Right lobe of liver (tissue), 6 donors: ENCODE data around the gene CTAG1B. TPM values are rescaled to one million over a fixed set of nuclear protein-coding genes. Genes with fewer than 3 reads are reported as not detected.
"Not testable (repeated sequence)": the region's sequence is repeated elsewhere in the genome, so short reads cannot be mapped to it uniquely, and the experiment has no call there.

Experiments used
- ATAC-seq, 4 donors: fragments of 200-7000 bp; cut with Tn5 transposase; one replicate each; pipeline ENCODE4 v1.9.1; 2020; ENCODE audit warnings: mild to moderate bottlenecking in 4 of 4, moderate library complexity in 4 of 4
- DNase-seq, 3 donors: peaks; one replicate each; pipeline ENCODE4 v3.0.0-alpha.2; 2020
- H3K27ac ChIP-seq, 3 donors: fragments of 200-600 bp; one replicate each; pipeline ENCODE4 v1.8.0; 2022
- H3K27me3 ChIP-seq, 2 donors: fragments of 200-600 bp; one replicate each; pipeline ENCODE4 v1.8.0; 2022
- H3K36me3 ChIP-seq, 4 donors: fragments of 200-600 bp; sonication (generic) in 1 of 4; one replicate each; pipeline versions ENCODE4 v1.5.1 to v1.8.0; 2017 to 2022; ENCODE audit warnings: control low read depth in 1 of 4
- H3K4me1 ChIP-seq, 4 donors: fragments of 200-600 bp; sonication (generic) in 1 of 4; one replicate each; pipeline versions ENCODE4 v1.5.1 to v1.8.0; 2017 to 2022; ENCODE audit warnings: control low read depth in 1 of 4
- H3K4me3 ChIP-seq, 3 donors: fragments of 200-600 bp; one replicate each; pipeline ENCODE4 v1.8.0; 2022
- H3K9me3 ChIP-seq, 4 donors: fragments of 200-600 bp; sonication (generic) in 1 of 4; one replicate each; pipeline versions ENCODE4 v1.5.1 to v1.8.0; 2017 to 2022; ENCODE audit warnings: control low read depth in 1 of 4
- WGBS: methylation state at CpG from one replicate; pipeline ENCODE4 v1.1.6; 2018; ENCODE audit warnings: low coverage, low lambda C conversion rate; ENCODE audit not compliant: insufficient coverage; ENCODE audit errors: missing lambda C conversion rate; 5-methylcytosine and 5-hydroxymethylcytosine counted together
- intact Hi-C, 2 donors: fragments of 100-400 bp; cut with DNase I; formaldehyde crosslinking; loops; one replicate each; pipeline versions ENCODE4 v1.11.2 to v1.14.1; 2022
- small RNA-seq, 2 experiments: library from RNA; depleted of rRNA; stranded (forward); fragments of <200 nt; gene quantifications; one replicate each; pipeline ENCODE3, GENCODE V24; 2016
- total RNA-seq, 6 experiments: library from RNA; depleted of rRNA in 2 of 6; stranded (reverse); fragments of >200 nt in 2 of 6; fragmentation: NEBNext Ultra II Directional in 3 of 6; extraction: Animal tissue kit (Norgen Biotek cat#: 25700) in 3 of 6; gene quantifications; one replicate each; pipeline versions ENCODE4 v1.1.0 to v1.2.4, GENCODE V29; 2016 to 2023
- donor health status: DM: no; HTN: yes; CAD: no.
- donor health status: DM: no; HTN: no; CAD: no.
- donor health status: DM: no; HTN: no; CAD: no.
- donor health status: DM: no; HTN: yes; CAD: no.
- donor health status: DM: no; HTN: yes; CAD: no.

Gene CTAG1B
- total RNA-seq, 6 experiments from 2014 or later, result not detected

GRCh38 chrX:154575076-154575475, 44.0 kb downstream of the CTAG1B start:
- DNase-seq, H3K27ac ChIP-seq, H3K36me3 ChIP-seq, H3K4me3 ChIP-seq, H3K4me1 ChIP-seq, H3K27me3 ChIP-seq, intact Hi-C loops, H3K9me3 ChIP-seq: not testable (repeated sequence)
- ATAC-seq, result peak; percentile 82 to 86 (median 82)
- WGBS, result no CpG with 5 or more reads among the region's 5 CpGs

DNA sequence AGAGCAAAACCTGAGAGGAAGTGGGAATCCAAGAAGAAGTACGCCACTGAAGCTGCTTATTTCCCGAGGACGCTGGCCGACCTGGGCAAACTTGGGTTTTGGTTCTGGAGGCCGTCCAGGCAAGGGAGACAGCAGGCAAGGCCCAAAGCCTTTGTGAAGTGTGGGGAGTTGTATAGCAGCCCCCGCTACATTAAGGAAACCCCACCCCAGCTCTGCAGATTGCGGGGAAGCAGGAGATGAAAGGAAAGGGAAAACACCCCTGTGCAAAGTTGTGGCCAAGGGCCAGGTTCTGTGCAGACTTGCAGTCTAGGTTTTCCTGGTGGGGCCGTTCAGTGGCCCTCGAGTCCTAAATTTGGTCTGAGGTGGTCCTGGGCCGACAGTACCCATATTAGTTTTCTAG, 46.0 kb downstream of the CTAG1B start:
- H3K4me1 ChIP-seq, intact Hi-C loops, DNase-seq, H3K36me3 ChIP-seq, H3K9me3 ChIP-seq, H3K27me3 ChIP-seq, H3K4me3 ChIP-seq, H3K27ac ChIP-seq, ATAC-seq: not testable (repeated sequence)
- no CpG with 5 or more reads among the region's 10 CpGs for WGBS

GRCh38 chrX:154570361-154570760, 48.7 kb downstream of the CTAG1B start:
- whole genome bisulfite sequencing, result no CpG with 5 or more reads among the region's 11 CpGs
- H3K4me1 ChIP-seq, H3K4me3 ChIP-seq, intact Hi-C loops, H3K9me3 ChIP-seq, H3K27ac ChIP-seq, H3K27me3 ChIP-seq, H3K36me3 ChIP-seq, ATAC-seq, DNase-seq: not testable (repeated sequence)

Small RNAs within 50 kb of the gene (small RNA-seq; reads per million reads assigned to genes)
- gene AC244090.1 (0 reads per million in 2 experiments), gene AC244107.2 (0 reads per million in 2 experiments)

Other genes starting within 250 kb of the CTAG1B start
- 100 to 1,000 TPM in 1 of 6 experiments, 10 to 100 TPM in 5; 46.8 to 124 (median 82.6) TPM for gene FLNA, start 244.6 kb downstream of the CTAG1B start, total RNA-seq
- gene EMD, start 240.0 kb downstream of the CTAG1B start, total RNA-seq, result 10 to 100 TPM; 19.8 to 28.8 (median 24.2) TPM
- 1,000 to 10,000 TPM in 5 of 6 experiments, 100 to 1,000 TPM in 1; 899 to 1,899 (median 1,157) TPM for gene RPL10, start 220.9 kb downstream of the CTAG1B start, total RNA-seq
- 10 to 100 TPM; 11.7 to 19.5 (median 14.9) TPM for gene DNASE1L1, start 210.0 kb downstream of the CTAG1B start, total RNA-seq
- 10 to 100 TPM; 12.6 to 23.0 (median 17.3) TPM for gene TAFAZZIN, start 207.7 kb downstream of the CTAG1B start, total RNA-seq
- 10 to 100 TPM; 26.5 to 41.4 (median 32.4) TPM for gene ATP6AP1, start 190.6 kb downstream of the CTAG1B start, total RNA-seq
- 10 to 100 TPM; 26.8 to 37.7 (median 30.9) TPM for gene GDI1, start 182.1 kb downstream of the CTAG1B start, total RNA-seq
- 10 to 100 TPM; 19.2 to 36.8 (median 21.9) TPM for gene FAM50A, start 175.1 kb downstream of the CTAG1B start, total RNA-seq
- 10 to 100 TPM in 1 of 6 experiments, 1 to 10 TPM in 5; 1.3 to 22.8 (median 2.6) TPM for gene PLXNA3, start 161.0 kb downstream of the CTAG1B start, total RNA-seq
- 10 to 100 TPM in 4 of 6 experiments, 1 to 10 TPM in 2; 8.4 to 24.9 (median 10.8) TPM for gene LAGE3, start 140.0 kb downstream of the CTAG1B start, total RNA-seq
- gene UBL4A, start 132.7 kb downstream of the CTAG1B start, total RNA-seq, result 10 to 100 TPM; 12.6 to 34.8 (median 15.5) TPM
- 10 to 100 TPM in 1 of 6 experiments, 1 to 10 TPM in 5; 3.0 to 15.2 (median 5.1) TPM for gene SLC10A3, start 128.7 kb downstream of the CTAG1B start, total RNA-seq
- 10 to 100 TPM; 23.5 to 44.2 (median 34.9) TPM for gene FAM3A, start 103.0 kb downstream of the CTAG1B start, total RNA-seq
- gene G6PD, start 72.4 kb downstream of the CTAG1B start, total RNA-seq, result 10 to 100 TPM in 1 of 6 experiments, 1 to 10 TPM in 5; 3.3 to 10.1 (median 7.5) TPM
- gene IKBKG, start 71.7 kb downstream of the CTAG1B start, total RNA-seq, result 10 to 100 TPM; 32.8 to 83.3 (median 46.5) TPM
- gene CTAG1A, start 34.1 kb downstream of the CTAG1B start, total RNA-seq, result not detected
- gene CTAG2, start 34.3 kb upstream of the CTAG1B start, total RNA-seq, result not detected
- 1 to 10 TPM in 3 of 6 experiments, under 1 TPM in 3; 0.64 to 1.7 (median 1.1) TPM for gene GAB3, start 131.8 kb upstream of the CTAG1B start, total RNA-seq
- 10 to 100 TPM in 5 of 6 experiments, 1 to 10 TPM in 1; 9.7 to 21.2 (median 17.7) TPM for gene DKC1, start 143.6 kb upstream of the CTAG1B start, total RNA-seq
- 10 to 100 TPM; 20.2 to 51.7 (median 32.5) TPM for gene MPP1, start 186.2 kb upstream of the CTAG1B start, total RNA-seq
- not detected for gene SMIM9, start 215.4 kb upstream of the CTAG1B start, total RNA-seq